8988T (cell line): ENCODE data around the gene SYT17.

Experiments used
- DNase-seq: peaks from one replicate; pipeline ENCODE4 v3.0.0; 2011

Gene SYT17

GRCh38 chr16:19308392-19308791 lies 140.4 kb downstream of the SYT17 start:
- no peak for DNase-seq

- no peak for DNase-seq
Measured at GRCh38 chr16:19309178-19309577, 141.1 kb downstream of the SYT17 start.

- no peak for DNase-seq
Measured at GRCh38 chr16:19314718-19315425, 146.8 kb downstream of the SYT17 start.

GRCh38 chr16:19315889-19316433 lies 147.9 kb downstream of the SYT17 start:
- no peak for DNase-seq

- DNase-seq, result no peak
Measured at GRCh38 chr16:19316846-19317245, 148.8 kb downstream of the SYT17 start.
